GM19043 (cell line): ENCODE results near the gene FIBP.

Experiments
- ATAC-seq: cut with Tn5 transposase; IDR thresholded peaks from one replicate; pipeline ENCODE4 v1.9.1; 2021; ENCODE audit warnings: low read depth; ENCODE audit not compliant: unreplicated experiment

Gene FIBP

DNA sequence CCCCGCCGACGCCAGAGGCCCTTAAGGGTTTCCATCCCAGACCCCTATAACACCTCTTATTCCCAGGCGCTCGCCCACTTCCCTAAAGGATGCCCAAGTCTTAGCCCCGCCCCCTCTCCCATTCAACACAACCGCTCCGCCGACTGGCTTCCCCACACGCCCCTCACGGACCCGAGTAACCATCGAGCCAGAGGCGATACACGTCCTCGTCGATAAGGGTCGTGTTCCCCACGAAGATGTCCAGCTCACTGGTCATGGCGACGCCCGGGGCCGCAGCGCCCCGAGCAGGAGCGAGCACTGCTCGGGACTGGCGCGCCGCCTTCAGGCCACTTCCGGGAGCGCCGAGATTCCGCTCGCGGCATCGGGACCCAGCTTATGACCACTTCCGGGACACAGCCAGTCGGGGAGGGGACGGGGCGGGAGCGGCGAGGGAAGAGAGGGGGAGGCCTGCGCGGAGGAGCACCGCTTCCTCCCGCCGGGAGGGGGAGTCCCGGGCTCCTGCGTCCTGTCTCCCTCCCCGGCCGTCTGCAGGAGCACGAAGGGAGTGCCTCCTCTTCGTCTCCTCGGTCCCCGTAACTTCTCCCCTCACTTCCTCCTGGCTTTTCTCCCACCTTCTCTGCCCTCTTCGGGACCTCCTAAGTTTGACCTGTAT, at the start of gene FIBP:
FIBP (minus strand) TSS at position 309 of the 652 bp plus-strand sequence; CDS start at position 256, 53 bp downstream.
- ATAC-seq: no peak

DNA sequence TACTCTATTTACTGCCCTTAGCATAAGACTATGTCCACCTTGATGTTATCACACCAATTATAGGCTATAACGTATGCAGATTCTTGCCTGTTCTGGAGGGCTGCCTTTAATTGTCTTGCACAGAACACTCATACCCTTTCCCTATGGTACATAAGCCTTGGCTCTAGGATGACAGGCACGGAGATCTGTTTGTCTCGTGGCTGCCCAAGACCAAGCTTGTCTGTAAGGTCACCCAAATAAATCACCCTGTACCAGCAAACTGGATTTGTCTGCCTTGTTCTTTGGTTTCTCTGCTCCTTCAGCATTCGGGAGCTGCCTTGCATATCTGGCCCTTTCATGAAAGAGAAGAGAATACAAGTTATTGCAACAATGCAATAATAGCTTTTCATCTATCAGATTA, 49.5 kb upstream of the FIBP start:
- no peak for ATAC-seq

DNA sequence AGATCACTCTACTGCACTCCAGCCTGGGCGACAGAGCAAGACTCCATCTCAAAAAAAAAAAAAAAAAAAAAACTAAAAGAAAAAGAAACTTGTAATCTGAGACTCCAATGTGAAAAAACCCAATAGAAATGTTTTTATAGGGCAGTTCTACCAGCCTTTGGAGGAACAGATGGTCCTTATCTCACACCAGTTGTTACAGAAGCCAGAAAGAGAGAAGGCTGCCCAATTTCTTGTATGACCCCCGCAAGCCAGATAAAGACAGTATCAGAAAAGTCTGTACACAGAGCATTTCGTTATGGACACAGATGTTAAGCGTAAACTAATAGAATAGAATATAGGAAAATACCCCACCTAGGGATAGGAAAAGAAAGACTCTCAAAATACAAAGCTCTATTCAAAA, 45.7 kb upstream of the FIBP start:
- ATAC-seq: no peak

GRCh38 chr11:65932558-65932919, 44.3 kb upstream of the FIBP start:
- ATAC-seq: no peak

GRCh38 chr11:65931773-65932557, 43.7 kb upstream of the FIBP start:
- no peak for ATAC-seq

GRCh38 chr11:65928667-65929066, 40.4 kb upstream of the FIBP start:
- ATAC-seq: no peak

- no peak for ATAC-seq
These were observed 39.7 kb upstream of the FIBP start for GRCh38 chr11:65927904-65928397.

- ATAC-seq: no peak
These were observed 37.1 kb upstream of the FIBP start for GRCh38 chr11:65925397-65925796.

DNA sequence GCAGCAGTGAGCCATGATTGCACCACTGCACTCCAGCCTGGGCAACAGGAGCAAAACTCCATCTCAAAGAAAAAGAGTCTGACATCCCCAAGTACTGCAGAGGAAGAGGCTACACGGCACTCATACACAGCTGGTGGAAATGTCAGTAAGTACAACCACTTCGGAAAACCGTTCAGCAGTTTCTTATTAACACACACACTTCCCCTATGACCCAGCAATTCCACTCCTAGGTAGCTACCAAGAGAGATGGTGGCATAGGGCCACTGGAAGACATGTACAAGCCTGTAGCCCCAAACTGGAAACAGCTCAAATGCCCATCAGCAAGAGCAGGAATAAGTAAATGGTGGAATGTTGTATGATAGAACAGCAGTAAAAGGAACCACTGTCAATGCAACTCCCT, 34.3 kb upstream of the FIBP start:
- no peak for ATAC-seq

DNA sequence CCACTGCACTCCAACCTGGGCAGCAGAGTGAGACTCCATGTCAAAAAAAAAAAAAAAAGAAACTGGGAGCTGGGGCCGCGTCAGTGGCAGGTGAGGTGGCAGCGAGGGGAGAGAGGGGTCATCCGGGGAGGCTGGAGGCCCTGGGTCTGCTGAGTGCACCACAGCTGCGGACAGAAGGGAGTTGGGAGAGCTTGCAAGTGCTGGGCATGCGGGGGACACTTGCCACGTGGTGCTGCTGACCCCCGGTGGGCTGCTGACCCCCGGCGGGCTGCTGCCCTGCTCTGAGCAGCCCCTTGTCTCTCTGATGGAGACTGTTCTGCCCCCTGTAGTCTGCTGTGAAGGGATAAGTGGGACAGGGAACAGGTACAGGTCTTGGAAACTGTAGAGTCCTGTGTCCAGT, 33.6 kb upstream of the FIBP start:
- ATAC-seq: no peak

GRCh38 chr11:65921033-65921555, 32.8 kb upstream of the FIBP start:
- ATAC-seq: no peak

DNA sequence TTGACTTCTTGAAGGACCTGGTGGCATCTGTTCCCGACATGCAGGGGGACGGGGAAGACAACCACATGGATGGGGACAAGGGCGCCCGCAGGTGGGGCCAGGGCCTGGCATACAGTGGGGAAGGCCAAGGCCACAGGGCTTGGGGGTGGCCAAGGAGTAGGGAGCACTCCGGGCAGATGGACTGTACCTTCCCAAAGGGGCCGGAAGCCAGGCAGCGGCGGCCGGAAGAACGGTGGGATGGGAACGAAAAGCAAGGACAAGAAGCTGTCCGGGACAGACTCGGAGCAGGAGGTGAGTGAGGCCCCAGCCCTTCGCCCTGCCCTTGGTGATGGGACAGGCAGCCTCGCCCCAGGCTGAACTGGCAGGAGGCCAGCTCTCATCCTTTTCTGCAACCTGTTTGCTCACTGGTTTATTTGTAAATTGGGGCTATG, 32.1 kb upstream of the FIBP start:
- no peak for ATAC-seq

DNA sequence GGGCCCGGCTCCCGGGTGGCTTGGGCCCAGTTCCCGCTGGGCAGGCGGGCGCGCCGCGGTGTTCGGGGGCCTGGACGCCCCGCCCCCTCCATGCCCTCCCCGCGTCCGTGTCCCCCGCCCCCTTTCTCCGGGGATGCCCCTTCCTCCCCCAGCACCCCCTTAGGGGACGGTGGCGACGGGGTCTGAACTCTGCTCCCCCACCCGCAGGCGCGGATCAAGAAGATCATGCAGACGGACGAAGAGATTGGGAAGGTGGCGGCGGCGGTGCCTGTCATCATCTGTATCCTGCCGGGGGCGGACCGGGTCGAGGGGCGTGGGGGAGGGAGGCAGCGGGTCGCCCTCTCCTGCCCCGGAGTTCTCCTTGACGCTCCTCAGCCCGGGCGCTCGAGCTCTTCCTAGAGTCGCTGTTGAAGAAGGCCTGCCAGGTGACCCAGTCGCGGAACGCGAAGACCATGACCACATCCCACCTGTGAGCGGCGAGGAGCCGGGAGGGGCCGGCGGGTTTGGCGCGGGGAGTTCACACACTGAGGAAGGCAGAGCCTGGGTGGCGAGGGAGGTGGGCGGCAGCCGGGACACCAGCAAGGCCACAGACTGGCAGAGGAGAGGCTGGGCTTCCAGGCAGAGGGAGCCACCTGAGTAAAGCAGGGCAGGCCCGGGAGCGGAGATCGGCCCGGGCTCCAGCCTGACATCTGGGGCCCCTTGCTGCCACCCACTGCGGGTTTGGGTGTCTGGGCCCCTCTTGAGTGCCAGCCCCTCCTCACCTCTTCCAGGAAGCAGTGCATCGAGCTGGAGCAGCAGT, 31.5 kb upstream of the FIBP start:
- peak; percentile 17 for ATAC-seq

- ATAC-seq: peak; percentile 79
These were observed 30.9 kb upstream of the FIBP start, which contains the start of gene DRAP1 for GRCh38 chr11:65919141-65919572. DRAP1 (plus strand) TSS chr11:65919426; CDS start chr11:65919502, 76 bp downstream.

DNA sequence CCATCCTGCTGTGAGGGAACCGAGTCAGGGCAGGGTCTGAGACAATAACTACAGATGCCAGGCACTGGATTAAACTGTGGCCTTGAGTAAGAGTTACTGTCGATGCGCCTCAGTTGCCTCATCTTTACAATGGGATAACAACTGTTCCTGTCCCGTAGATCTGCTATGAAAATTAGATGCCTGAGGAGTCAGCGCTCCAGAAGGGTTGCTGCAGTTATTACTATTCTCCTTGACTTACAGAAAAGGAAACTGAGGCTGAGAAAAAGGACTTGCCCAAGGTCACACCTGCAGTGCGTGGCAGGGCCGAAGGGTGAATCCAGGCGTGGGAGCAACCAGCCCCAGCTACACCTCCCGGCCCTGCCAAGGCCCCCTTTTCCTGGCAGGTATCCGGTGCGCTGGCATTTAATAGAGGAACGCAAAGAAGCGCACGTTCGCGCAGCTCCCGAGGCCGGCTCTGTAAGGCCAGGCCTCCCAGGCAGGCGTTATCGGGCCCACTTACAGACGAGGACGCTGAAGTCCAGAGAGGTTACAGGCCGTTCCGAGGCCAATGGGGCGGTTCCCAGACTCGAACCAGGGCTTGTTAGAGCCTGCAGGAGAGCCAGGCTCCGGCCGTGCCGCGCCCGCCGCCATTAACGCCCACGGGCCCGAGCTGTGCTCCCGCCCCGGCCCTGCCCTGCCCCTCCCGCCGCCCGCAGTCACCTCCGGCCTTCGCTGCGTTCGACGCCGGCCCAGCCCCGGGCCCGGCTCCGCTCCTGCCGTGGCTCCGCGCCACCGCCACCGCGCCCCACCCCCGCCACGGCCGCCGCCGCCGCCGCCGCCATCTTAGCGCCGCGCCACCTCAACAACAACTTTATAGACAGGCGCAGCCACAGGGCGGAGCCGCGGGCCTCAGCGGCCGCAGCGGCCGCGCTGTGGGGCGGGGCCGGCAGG, 30.2 kb upstream of the FIBP start, which contains the start of gene C11orf68:
C11orf68 (minus strand) TSS at position 852 of the 930 bp plus-strand sequence; CDS start at position 821, 31 bp downstream.
- ATAC-seq: peak; percentile 33

- ATAC-seq: no peak
These were observed 29.4 kb upstream of the FIBP start for GRCh38 chr11:65917434-65918210.

- no peak for ATAC-seq
These were observed 28.8 kb upstream of the FIBP start for GRCh38 chr11:65917077-65917433.

GRCh38 chr11:65916391-65916790, 28.1 kb upstream of the FIBP start:
- no peak for ATAC-seq

GRCh38 chr11:65915821-65916251, 27.6 kb upstream of the FIBP start:
- ATAC-seq: no peak
